Vagina (tissue), 2 donors: Measurements from ENCODE around the gene WDR45B.

Experiments
- POLR2A ChIP-seq, 2 donors: fragments of 450-650 bp; IDR thresholded peaks; one replicate each; pipeline ENCODE4 v1.6.1; 2017; ENCODE audit warnings: antibody characterized with exemption in 2 of 2, mild to moderate bottlenecking in 2 of 2, moderate library complexity in 2 of 2
- POLR2AphosphoS5 ChIP-seq, 2 donors: sonication (generic); formaldehyde crosslinking; IDR thresholded peaks; one replicate each; pipeline ENCODE4 v1.9.0; 2017; ENCODE audit warnings: antibody characterized with exemption in 2 of 2, mild to moderate bottlenecking in 2 of 2, low read depth in 1 of 2; ENCODE audit not compliant: insufficient read depth in 1 of 2
- TF ChIP-seq, protein P1 (sequence below), 3 experiments: fragments of 450-650 bp in 2 of 3; fragments of 200-600 bp in 1 of 3; sonication (generic) in 1 of 3; IDR thresholded peaks; one replicate each; pipeline ENCODE4 v1.5.1; 2017 to 2019; ENCODE audit warnings: antibody characterized with exemption in 3 of 3, mild to moderate bottlenecking in 2 of 3, moderate library complexity in 2 of 3

DNA sequence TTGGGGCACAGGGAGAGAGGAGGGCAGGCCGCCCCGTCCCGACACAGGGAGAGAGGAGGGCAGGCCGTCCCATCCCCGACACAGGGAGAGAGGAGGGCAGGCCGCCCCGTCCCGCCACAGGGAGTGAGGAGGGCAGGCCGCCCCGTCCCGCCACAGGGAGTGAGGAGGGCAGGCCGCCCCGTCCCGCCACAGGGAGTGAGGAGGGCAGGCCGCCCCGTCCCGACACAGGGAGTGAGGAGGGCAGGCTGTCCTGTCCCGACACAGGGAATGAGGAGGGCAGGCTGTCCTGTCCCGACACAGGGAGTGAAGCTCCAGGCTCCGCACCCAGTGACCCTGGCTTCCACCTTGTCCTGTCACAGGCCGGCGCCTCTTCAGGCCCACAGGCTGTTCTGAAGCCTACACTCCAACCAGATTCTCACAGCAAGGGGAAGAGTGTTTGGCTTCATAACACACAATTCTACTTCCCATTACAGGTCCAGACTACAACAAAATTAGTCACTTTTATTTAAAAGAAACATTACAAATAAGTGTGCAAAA lies 34.1 kb downstream of the WDR45B start:
- TF ChIP-seq, protein P1, sequence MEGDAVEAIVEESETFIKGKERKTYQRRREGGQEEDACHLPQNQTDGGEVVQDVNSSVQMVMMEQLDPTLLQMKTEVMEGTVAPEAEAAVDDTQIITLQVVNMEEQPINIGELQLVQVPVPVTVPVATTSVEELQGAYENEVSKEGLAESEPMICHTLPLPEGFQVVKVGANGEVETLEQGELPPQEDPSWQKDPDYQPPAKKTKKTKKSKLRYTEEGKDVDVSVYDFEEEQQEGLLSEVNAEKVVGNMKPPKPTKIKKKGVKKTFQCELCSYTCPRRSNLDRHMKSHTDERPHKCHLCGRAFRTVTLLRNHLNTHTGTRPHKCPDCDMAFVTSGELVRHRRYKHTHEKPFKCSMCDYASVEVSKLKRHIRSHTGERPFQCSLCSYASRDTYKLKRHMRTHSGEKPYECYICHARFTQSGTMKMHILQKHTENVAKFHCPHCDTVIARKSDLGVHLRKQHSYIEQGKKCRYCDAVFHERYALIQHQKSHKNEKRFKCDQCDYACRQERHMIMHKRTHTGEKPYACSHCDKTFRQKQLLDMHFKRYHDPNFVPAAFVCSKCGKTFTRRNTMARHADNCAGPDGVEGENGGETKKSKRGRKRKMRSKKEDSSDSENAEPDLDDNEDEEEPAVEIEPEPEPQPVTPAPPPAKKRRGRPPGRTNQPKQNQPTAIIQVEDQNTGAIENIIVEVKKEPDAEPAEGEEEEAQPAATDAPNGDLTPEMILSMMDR (IDR thresholded peaks at IDR 0.05) = no peak
- TF ChIP-seq POLR2A (IDR thresholded peaks at IDR 0.05) (no peak), POLR2AphosphoS5 (IDR thresholded peaks at IDR 0.05; ENCODE audit: insufficient read depth in 1 of 2, low read depth in 1 of 2) (no peak)
